ENCODE data around the gene LRP6. TPM values are rescaled to one million over a fixed set of nuclear protein-coding genes. Genes with fewer than 3 reads are reported as not detected.
"Not testable (repeated sequence)": the region's sequence is repeated elsewhere in the genome, so short reads cannot be mapped to it uniquely, and the experiment has no call there.

The LRP6 gene
- total and polyA plus RNA-seq, 10 donors = 0.63 to 14.9 (median 9.6) TPM

DNA sequence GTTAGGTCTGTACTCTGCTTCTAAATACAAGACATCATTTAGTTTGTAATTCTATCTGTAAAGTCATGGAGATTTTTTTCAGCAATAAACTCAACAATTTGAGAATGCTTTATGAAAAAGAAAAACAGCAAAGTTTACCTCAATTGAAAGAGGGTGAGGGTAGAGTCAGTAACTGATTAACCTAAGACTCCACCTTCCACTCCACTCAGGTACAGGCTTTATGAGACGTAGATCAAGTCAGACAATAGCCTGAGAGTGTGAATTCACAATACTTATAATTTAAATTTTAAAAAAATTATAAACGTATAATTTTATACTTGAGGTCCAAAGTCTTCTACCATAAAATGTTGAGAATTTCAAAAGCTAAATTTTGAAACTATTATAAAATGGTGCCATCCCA, 150.2 kb downstream of the LRP6 start:
- Histone ChIP-seq H3K4me3 (no peak overlapping the region), H3K27ac (no peak overlapping the region), H3K27me3 (replicated peaks in 1 of 7) (no peaks in the 10 kb centered on the region), H3K36me3 (peaks cover 0 to 7% (median 0%) of the 10 kb centered on the region in 6 donors), H3K9me3 (no peaks in the 10 kb centered on the region), H3K4me1 (no peaks in the 10 kb centered on the region)
- no peak for DNase-seq
- 86 to 95% (median 91%) methylated on average over 2 of the region's 2 CpGs for WGBS, 5 donors
- TF ChIP-seq, protein P1, sequence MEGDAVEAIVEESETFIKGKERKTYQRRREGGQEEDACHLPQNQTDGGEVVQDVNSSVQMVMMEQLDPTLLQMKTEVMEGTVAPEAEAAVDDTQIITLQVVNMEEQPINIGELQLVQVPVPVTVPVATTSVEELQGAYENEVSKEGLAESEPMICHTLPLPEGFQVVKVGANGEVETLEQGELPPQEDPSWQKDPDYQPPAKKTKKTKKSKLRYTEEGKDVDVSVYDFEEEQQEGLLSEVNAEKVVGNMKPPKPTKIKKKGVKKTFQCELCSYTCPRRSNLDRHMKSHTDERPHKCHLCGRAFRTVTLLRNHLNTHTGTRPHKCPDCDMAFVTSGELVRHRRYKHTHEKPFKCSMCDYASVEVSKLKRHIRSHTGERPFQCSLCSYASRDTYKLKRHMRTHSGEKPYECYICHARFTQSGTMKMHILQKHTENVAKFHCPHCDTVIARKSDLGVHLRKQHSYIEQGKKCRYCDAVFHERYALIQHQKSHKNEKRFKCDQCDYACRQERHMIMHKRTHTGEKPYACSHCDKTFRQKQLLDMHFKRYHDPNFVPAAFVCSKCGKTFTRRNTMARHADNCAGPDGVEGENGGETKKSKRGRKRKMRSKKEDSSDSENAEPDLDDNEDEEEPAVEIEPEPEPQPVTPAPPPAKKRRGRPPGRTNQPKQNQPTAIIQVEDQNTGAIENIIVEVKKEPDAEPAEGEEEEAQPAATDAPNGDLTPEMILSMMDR (IDR thresholded peaks at IDR 0.05 in 8 of 11, conservative IDR thresholded peaks at IDR 0.05 in 3 of 11) = no peak
- TF ChIP-seq POLR2A (IDR thresholded peaks at IDR 0.05) = no peak
- TF ChIP-seq POLR2AphosphoS5 (IDR thresholded peaks at IDR 0.05) = no peak
- intact Hi-C loops (cut with DNase I; ENCODE audit: low total_unique reads) = no loop called here

- Histone ChIP-seq H3K27me3 (replicated peaks in 1 of 7) (no peaks in the 10 kb centered on the region), H3K9me3 (peaks cover 0 to 4% (median 0%) of the 10 kb centered on the region in 8 donors), H3K36me3 (no peaks in the 10 kb centered on the region), H3K4me3 (no peak overlapping the region), H3K27ac (no peak overlapping the region), H3K4me1 (no peaks in the 10 kb centered on the region)
- TF ChIP-seq, protein P1 (IDR thresholded peaks at IDR 0.05 in 8 of 11, conservative IDR thresholded peaks at IDR 0.05 in 3 of 11) = no peak
- no peak for TF ChIP-seq POLR2A (IDR thresholded peaks at IDR 0.05)
- TF ChIP-seq POLR2AphosphoS5 (IDR thresholded peaks at IDR 0.05) = no peak
- intact Hi-C loops (cut with DNase I; ENCODE audit: low total_unique reads) = no loop called here
- DNase-seq = no peak
- 85 to 96% (median 91%) methylated on average over 4 of the region's 4 CpGs for WGBS, 5 donors
Measured at GRCh38 chr12:12115514-12115913, 151.3 kb downstream of the LRP6 start.

DNA sequence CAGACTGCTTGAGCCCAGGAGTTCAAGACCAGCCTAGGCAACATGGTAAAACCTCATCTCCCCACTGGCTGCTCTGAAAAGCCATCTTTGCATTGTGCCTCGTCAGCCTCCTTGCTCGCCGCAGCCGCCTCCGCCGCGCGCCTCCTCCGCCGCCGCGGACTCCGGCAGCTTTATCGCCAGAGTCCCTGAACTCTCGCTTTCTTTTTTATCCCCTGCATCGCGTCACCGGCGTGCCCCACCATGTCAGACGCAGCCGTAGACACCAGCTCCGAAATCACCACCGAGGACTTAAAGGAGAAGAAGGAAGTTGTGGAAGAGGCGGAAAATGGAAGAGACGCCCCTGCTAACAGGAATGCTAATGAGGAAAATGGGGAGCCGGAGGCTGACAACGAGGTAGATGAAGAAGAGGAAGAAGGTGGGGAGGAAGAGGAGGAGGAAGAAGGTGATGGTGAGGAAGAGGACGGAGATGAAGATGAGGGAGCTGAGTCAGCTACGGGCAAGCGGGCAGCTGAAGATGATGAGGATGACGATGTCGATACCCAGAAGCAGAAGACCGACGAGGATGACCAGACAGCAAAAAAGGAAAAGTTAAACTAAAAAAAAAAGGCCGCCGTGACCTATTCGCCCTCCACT, 155.8 kb downstream of the LRP6 start:
- H3K4me1 ChIP-seq; H3K27me3 ChIP-seq (replicated peaks in 1 of 7); H3K36me3 ChIP-seq; intact Hi-C loops (cut with DNase I; ENCODE audit: low total_unique reads); DNase-seq: not testable (repeated sequence)
- Histone ChIP-seq H3K9me3 (peaks cover 11 to 44% (median 32%) of the 10 kb centered on the region in 8 donors), H3K4me3 (peak overlapping the region in 1 of 8 donors; percentile 13), H3K27ac (peak overlapping the region in 1 of 8 donors; percentile 41)
- 73 to 96% (median 88%) methylated on average over 30 to 37 of the region's 37 CpGs for WGBS, 5 donors

DNA sequence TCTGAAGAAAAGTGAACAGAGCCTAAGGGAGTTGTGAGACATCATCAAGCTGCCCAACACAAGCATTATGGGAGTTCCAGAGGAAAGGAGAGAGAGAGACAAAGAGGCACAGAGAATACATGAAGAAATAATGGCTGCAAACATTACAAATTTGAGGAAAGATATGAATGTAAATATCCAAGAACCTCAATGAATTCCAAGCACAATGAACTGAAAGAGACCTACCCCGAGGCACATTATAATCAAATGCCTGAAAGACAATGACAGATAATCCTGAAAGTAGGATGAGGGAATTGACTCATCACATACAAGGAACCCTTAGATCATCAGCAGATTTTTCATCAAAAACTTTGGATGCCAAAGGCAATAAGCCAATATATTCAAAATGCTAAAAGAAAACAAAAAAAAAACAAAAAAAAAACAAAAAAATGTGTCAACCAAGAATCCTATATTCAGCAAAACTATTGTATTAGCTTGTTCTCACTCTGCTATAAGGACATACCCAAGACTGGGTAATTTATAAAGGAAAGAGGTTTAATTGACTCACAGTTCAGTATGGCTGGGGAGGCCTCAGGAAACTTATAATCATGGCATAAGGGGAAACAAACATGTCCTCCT, 158.3 kb downstream of the LRP6 start:
- Histone ChIP-seq H3K36me3 (no peaks in the 10 kb centered on the region), H3K4me3 (no peak overlapping the region), H3K9me3 (peaks cover 11 to 60% (median 42%) of the 10 kb centered on the region in 8 donors), H3K27ac (no peak overlapping the region), H3K27me3 (replicated peaks in 1 of 7) (no peaks in the 10 kb centered on the region), H3K4me1 (no peaks in the 10 kb centered on the region)
- intact Hi-C loops (cut with DNase I; ENCODE audit: low total_unique reads) = no loop called here
- 79 to 92% (median 91%) methylated on average over 1 of the region's 1 CpG for WGBS, 5 donors
- TF ChIP-seq POLR2AphosphoS5 (IDR thresholded peaks at IDR 0.05) = no peak
- TF ChIP-seq POLR2A (IDR thresholded peaks at IDR 0.05) = no peak
- TF ChIP-seq, protein P1 (IDR thresholded peaks at IDR 0.05 in 8 of 11, conservative IDR thresholded peaks at IDR 0.05 in 3 of 11) = no peak
- DNase-seq = no peak
